GM19035 (cell line): ENCODE data around the gene MRGPRD.

Source experiments
- ATAC-seq: cut with Tn5 transposase; IDR thresholded peaks from one replicate; pipeline ENCODE4 v1.9.1; 2021; ENCODE audit not compliant: unreplicated experiment

The MRGPRD gene

GRCh38 chr11:68980776-68981065 lies at the start of gene MRGPRD:
Gene MRGPRD, minus strand, starts transcription at chr11:68980986. Its CDS starts 0 bp downstream, at chr11:68980986.
- ATAC-seq: no peak

GRCh38 chr11:69030301-69030700 lies 49.5 kb upstream of the MRGPRD start:
- ATAC-seq: no peak

GRCh38 chr11:69027704-69028372 lies 47.1 kb upstream of the MRGPRD start:
- ATAC-seq: no peak

GRCh38 chr11:69024509-69024908 lies 43.7 kb upstream of the MRGPRD start:
- no peak for ATAC-seq

- no peak for ATAC-seq
Measured at GRCh38 chr11:69022260-69022659, 41.5 kb upstream of the MRGPRD start.

GRCh38 chr11:69018924-69019323 lies 38.1 kb upstream of the MRGPRD start:
- no peak for ATAC-seq

- no peak for ATAC-seq
Measured at GRCh38 chr11:69017951-69018350, 37.2 kb upstream of the MRGPRD start.

- ATAC-seq: no peak
Measured at GRCh38 chr11:69014898-69015549, 34.2 kb upstream of the MRGPRD start.

GRCh38 chr11:69014084-69014851 lies 33.5 kb upstream of the MRGPRD start:
- ATAC-seq: no peak

- ATAC-seq: no peak
Measured at GRCh38 chr11:69013009-69013951, 32.5 kb upstream of the MRGPRD start, which contains the start of gene MRGPRF. Gene MRGPRF, minus strand, starts transcription at chr11:69013246. Its CDS starts 3,345 bp downstream, at chr11:69009901.

GRCh38 chr11:69012092-69013008 lies 31.6 kb upstream of the MRGPRD start:
- no peak for ATAC-seq

- no peak for ATAC-seq
Measured at GRCh38 chr11:69011624-69012091, 30.9 kb upstream of the MRGPRD start.

GRCh38 chr11:69010964-69011623 lies 30.3 kb upstream of the MRGPRD start:
- no peak for ATAC-seq

- no peak for ATAC-seq
Measured at GRCh38 chr11:69010361-69010891, 29.6 kb upstream of the MRGPRD start.

GRCh38 chr11:69009441-69010211 lies 28.8 kb upstream of the MRGPRD start:
- ATAC-seq: no peak

GRCh38 chr11:69008737-69009440 lies 28.1 kb upstream of the MRGPRD start:
- no peak for ATAC-seq

- no peak for ATAC-seq
Measured at GRCh38 chr11:69007975-69008381, 27.2 kb upstream of the MRGPRD start.

GRCh38 chr11:69006816-69007215 lies 26.0 kb upstream of the MRGPRD start:
- ATAC-seq: no peak
